Kidney epithelial cell (primary cell): ENCODE measurements around the gene SPHKAP. TPM values are rescaled to one million over a fixed set of nuclear protein-coding genes. Genes with fewer than 3 reads are reported as not detected.

Source experiments
- DNase-seq: peaks from one replicate; pipeline ENCODE4 v3.0.0-alpha.2; 2010; ENCODE audit warnings: low read depth
- H3K27me3 ChIP-seq: 2 replicates; pipeline ENCODE4 v1.6.0; 2011; ENCODE audit warnings: low read length; ENCODE audit not compliant: control insufficient read depth, insufficient read depth
- H3K36me3 ChIP-seq: 2 replicates; pipeline ENCODE4 v1.5.1; 2011; ENCODE audit warnings: low read length; ENCODE audit not compliant: control insufficient read depth, insufficient read depth
- H3K4me3 ChIP-seq: 2 replicates; pipeline ENCODE4 v1.5.1; 2011; ENCODE audit warnings: low read depth, mild to moderate bottlenecking, control low read depth, low read length
- total RNA-seq: library from RNA; depleted of rRNA; stranded (reverse); fragments of >200 nt; gene quantifications from 2 replicates; pipeline ENCODE4 v1.2.3, GENCODE V29; 2015
- TF ChIP-seq, protein P1 (sequence below): IDR thresholded peaks from 2 replicates; pipeline ENCODE4 v1.5.1; 2011; ENCODE audit warnings: mild to moderate bottlenecking, moderate library complexity, low read length, control low read depth, inconsistent platforms; ENCODE audit not compliant: insufficient read depth, poor library complexity, severe bottlenecking

The SPHKAP gene
- total RNA-seq, 1 donor from 2014 or later = 0.17 TPM

DNA sequence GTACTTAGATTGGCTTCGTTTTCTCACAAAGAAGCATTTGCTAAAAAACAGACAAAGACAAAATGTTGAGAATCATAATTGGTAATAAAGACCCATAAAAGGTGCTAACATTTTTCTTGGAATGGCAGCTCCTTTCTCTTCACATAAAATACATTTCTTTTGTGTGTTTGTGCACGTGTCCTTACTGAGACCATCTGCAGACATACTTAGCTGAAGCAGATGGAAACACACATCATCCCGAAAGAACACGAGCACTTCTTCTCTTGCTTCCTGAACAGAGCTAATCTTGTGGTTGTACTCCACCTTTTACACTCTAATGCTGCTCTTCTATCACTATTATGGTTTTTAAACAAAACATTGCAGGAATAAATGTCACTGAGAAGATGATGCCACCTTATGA lies 142.5 kb downstream of the SPHKAP start:
- TF ChIP-seq, protein P1, sequence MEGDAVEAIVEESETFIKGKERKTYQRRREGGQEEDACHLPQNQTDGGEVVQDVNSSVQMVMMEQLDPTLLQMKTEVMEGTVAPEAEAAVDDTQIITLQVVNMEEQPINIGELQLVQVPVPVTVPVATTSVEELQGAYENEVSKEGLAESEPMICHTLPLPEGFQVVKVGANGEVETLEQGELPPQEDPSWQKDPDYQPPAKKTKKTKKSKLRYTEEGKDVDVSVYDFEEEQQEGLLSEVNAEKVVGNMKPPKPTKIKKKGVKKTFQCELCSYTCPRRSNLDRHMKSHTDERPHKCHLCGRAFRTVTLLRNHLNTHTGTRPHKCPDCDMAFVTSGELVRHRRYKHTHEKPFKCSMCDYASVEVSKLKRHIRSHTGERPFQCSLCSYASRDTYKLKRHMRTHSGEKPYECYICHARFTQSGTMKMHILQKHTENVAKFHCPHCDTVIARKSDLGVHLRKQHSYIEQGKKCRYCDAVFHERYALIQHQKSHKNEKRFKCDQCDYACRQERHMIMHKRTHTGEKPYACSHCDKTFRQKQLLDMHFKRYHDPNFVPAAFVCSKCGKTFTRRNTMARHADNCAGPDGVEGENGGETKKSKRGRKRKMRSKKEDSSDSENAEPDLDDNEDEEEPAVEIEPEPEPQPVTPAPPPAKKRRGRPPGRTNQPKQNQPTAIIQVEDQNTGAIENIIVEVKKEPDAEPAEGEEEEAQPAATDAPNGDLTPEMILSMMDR = no peak
- H3K27me3 ChIP-seq = no peaks in the 10 kb centered on the region
- no peaks in the 10 kb centered on the region for H3K36me3 ChIP-seq
- no peak overlapping the region for H3K4me3 ChIP-seq
- DNase-seq = no peak

DNA sequence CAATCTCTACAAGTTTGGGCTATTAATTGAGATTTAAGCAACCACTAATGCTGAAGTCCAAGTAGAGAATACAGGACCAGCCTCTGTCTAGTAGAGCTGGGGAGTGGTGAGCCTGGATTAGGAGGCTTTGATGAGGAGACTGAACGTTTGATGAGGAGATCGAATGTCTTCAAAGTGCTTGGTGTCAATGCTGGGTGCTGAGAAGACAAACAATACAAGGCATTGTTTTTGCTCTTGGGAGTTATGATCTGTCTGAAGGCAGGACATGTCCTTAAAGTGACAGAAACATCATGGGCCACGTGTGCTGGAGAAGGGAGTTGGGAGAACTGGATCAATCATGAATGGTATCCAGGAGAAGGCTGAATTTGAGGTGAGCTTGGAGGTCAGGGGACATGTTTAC lies 143.6 kb downstream of the SPHKAP start:
- TF ChIP-seq, protein P1 = no peak
- no peaks in the 10 kb centered on the region for H3K27me3 ChIP-seq
- no peaks in the 10 kb centered on the region for H3K36me3 ChIP-seq
- DNase-seq = no peak
- no peak overlapping the region for H3K4me3 ChIP-seq

DNA sequence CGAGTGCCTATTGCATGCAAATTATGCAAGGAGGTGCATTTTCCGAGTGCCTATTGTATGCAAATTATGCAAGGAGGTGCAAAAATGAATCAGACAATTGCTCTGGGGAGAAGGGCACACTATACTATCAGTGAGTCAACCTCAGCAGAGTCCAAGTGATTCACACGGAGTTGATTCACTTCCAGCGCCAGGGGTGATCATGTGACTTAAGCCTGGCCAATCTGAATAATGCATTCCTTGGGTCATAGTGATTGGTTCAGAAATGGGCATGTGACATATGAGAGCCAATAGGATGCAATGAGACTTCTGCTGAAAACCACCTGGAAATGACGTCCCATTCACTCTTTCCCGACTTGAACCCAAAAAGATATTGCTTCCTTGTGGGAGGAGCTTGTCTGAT lies 157.9 kb downstream of the SPHKAP start:
- no peak overlapping the region for H3K4me3 ChIP-seq
- TF ChIP-seq, protein P1 = no peak
- H3K27me3 ChIP-seq = no peaks in the 10 kb centered on the region
- no peak for DNase-seq
- H3K36me3 ChIP-seq = no peaks in the 10 kb centered on the region

DNA sequence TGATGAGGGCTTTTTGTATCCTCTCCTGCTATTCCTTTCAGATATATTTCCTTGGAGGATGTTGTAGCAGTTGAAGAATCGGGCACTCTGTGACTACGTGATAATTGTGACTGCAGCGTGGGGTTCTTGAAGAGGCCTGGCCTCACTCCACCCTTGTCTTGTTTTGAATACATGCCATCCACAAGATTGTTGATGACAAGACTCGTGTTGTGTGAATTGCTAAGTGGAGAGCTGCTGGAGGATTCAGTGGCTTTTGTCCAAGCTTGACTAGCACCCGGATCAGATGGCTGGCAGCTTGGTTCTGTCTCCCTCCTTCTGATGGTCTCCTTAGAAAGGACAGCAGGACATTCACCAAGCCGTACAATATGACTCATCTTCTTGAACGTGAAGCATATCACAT lies 163.2 kb downstream of the SPHKAP start:
- TF ChIP-seq, protein P1 = no peak
- Histone ChIP-seq H3K4me3 (no peak overlapping the region), H3K27me3 (no peaks in the 10 kb centered on the region), H3K36me3 (no peaks in the 10 kb centered on the region)
- no peak for DNase-seq

DNA sequence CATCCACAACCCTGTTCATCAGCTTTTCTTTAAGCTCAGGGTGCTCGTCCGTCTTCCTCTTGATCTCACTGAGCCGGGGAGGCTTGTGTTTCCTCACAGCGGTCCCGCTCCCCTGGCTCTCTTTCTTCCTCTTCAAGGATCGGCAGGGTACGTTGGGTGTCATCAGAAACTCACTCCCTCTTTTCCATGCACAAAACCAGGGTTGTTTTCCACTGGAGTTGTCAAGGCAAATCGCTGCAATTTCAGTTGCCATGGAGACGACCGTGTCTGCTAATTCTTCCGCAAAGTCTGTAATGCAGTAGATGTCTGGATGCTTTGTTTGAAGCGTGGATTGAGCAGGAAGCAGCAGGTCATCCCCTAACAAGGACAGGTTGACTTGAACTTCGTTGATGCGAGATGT lies 163.7 kb downstream of the SPHKAP start:
- Histone ChIP-seq H3K27me3 (no peaks in the 10 kb centered on the region), H3K4me3 (no peak overlapping the region), H3K36me3 (no peaks in the 10 kb centered on the region)
- TF ChIP-seq, protein P1 = no peak
- no peak for DNase-seq

DNA sequence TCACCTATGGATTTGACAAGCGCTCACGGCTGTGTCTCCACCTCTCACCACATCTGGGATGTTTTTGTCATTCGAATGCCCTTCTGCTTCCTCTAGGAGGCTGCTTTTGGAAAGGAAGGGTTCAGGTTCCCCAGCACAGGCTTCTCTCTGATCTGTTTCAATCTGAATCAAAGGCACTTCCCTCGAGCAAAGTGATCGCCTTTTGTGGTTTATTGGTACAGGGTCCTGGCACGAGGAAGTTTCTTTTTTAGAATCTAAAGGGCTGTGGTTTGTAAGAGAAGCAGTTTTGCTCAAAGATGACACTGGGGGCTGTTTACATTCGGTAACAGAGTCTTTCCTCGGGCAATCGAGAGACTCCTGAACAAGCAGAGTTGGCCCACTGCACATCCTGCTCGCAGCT lies 165.1 kb downstream of the SPHKAP start:
- TF ChIP-seq, protein P1 = no peak
- no peak for DNase-seq
- Histone ChIP-seq H3K27me3 (no peaks in the 10 kb centered on the region), H3K4me3 (no peak overlapping the region), H3K36me3 (no peaks in the 10 kb centered on the region)
